Left renal cortex interstitium (tissue), 4 donors: ENCODE measurements around the gene BZW1. TPM values are rescaled to one million over a fixed set of nuclear protein-coding genes. Genes with fewer than 3 reads are reported as not detected.

Experiments used
- DNase-seq, 4 donors: peaks; one replicate each; pipeline ENCODE4 v3.0.0-alpha.2; 2013; ENCODE audit warnings: low read depth in 4 of 4, low spot score in 2 of 4, missing footprints in 1 of 4
- polyA plus RNA-seq, 4 donors: library from polyadenylated mRNA; unstranded; fragments of 120-200 nt; gene quantifications; one replicate each; pipeline ENCODE4 v1.2.1, GENCODE V29; 2013; ENCODE audit not compliant: insufficient read length in 4 of 4

BZW1 gene
- polyA plus RNA-seq: 100 to 1,000 TPM; 213 to 283 (median 261) TPM

- DNase-seq: peak; percentile 97 to 98 (median 98)
These were observed at the start of gene BZW1 for GRCh38 chr2:200811333-200812121. Gene BZW1, plus strand, starts transcription at chr2:200811910. Its CDS starts 1,308 bp downstream, at chr2:200813218.

GRCh38 chr2:200762127-200762526, 49.6 kb upstream of the BZW1 start:
- no peak for DNase-seq

GRCh38 chr2:200763422-200763821, 48.3 kb upstream of the BZW1 start:
- no peak for DNase-seq

- no peak for DNase-seq
These were observed 46.4 kb upstream of the BZW1 start for GRCh38 chr2:200765139-200765951.

- no peak for DNase-seq
These were observed 45.6 kb upstream of the BZW1 start for GRCh38 chr2:200765995-200766660.

GRCh38 chr2:200767111-200767885, 44.4 kb upstream of the BZW1 start:
- no peak for DNase-seq

- DNase-seq: no peak
These were observed 40.9 kb upstream of the BZW1 start for GRCh38 chr2:200770847-200771246.

- DNase-seq: no peak
These were observed 39.1 kb upstream of the BZW1 start for GRCh38 chr2:200772620-200773019.

GRCh38 chr2:200773083-200773482, 38.6 kb upstream of the BZW1 start:
- no peak for DNase-seq

GRCh38 chr2:200774920-200775319, 36.8 kb upstream of the BZW1 start:
- DNase-seq: no peak

- DNase-seq: no peak
These were observed 34.4 kb upstream of the BZW1 start for GRCh38 chr2:200777275-200777674.

- DNase-seq: no peak
These were observed 33.7 kb upstream of the BZW1 start for GRCh38 chr2:200778038-200778437.

- DNase-seq: no peak
These were observed 32.5 kb upstream of the BZW1 start for GRCh38 chr2:200779214-200779613.

- DNase-seq: no peak
These were observed 30.1 kb upstream of the BZW1 start for GRCh38 chr2:200781616-200782015.

- DNase-seq: no peak
These were observed 29.5 kb upstream of the BZW1 start for GRCh38 chr2:200782251-200782650.

- DNase-seq: no peak
These were observed 27.5 kb upstream of the BZW1 start for GRCh38 chr2:200784215-200784614.

GRCh38 chr2:200786423-200786822, 25.3 kb upstream of the BZW1 start:
- DNase-seq: no peak

- no peak for DNase-seq
These were observed 24.9 kb upstream of the BZW1 start for GRCh38 chr2:200786826-200787225.

- no peak for DNase-seq
These were observed 24.2 kb upstream of the BZW1 start for GRCh38 chr2:200787351-200788120.
